ENCODE results near the gene PROZ. TPM values are rescaled to one million over a fixed set of nuclear protein-coding genes. Genes with fewer than 3 reads are reported as not detected.

Gene PROZ
- total and polyA plus RNA-seq, 2 of the 13 experiments (the other 11 are each of a cell fraction or from before 2014, with no cell fraction given), result 5.6 to 22.5 TPM

GRCh38 chr13:113122550-113123225, 35.8 kb upstream of the PROZ start, which contains the start of gene F10 (continued):
- TF ChIP-seq ZNF292 (CRISPR knock-in tag; IDR thresholded peaks at IDR 0.05; ENCODE audit: borderline replicate concordance, low read depth) (peak; percentile 77), TCF7L2 (IDR thresholded peaks at IDR 0.05; ENCODE audit: low read depth, low read length) (no peak), MYPOP (CRISPR knock-in tag; IDR thresholded peaks at IDR 0.05) (peak; percentile 31; the same call in 1 of the 2 replicates), ZNF574 (CRISPR knock-in tag; IDR thresholded peaks at IDR 0.05) (peak; percentile 91), XBP1 (CRISPR knock-in tag; IDR thresholded peaks at IDR 0.05) (no peak), ELK4 (CRISPR knock-in tag; IDR thresholded peaks at IDR 0.05; ENCODE audit: borderline replicate concordance) (no peak), TOPORS (CRISPR knock-in tag; IDR thresholded peaks at IDR 0.05) (peak; percentile 89; the same call in 1 of the 2 replicates), ZNF10 (CRISPR knock-in tag; IDR thresholded peaks at IDR 0.05; ENCODE audit: borderline replicate concordance, low read depth) (no peak), HMGXB3 (CRISPR knock-in tag; IDR thresholded peaks at IDR 0.05; ENCODE audit: borderline replicate concordance) (no peak), TRIM22 (IDR thresholded peaks at IDR 0.05) (no peak), KDM2A (CRISPR knock-in tag; IDR thresholded peaks at IDR 0.05; ENCODE audit: borderline replicate concordance, low read depth) (peak; percentile 75), ZKSCAN8 (CRISPR knock-in tag; IDR thresholded peaks at IDR 0.05; ENCODE audit: borderline replicate concordance) (peak; percentile 78; the same call in 1 of the 2 replicates), ISL2 (CRISPR knock-in tag; IDR thresholded peaks at IDR 0.05) (peak; percentile 81), ZNF17 (CRISPR knock-in tag; IDR thresholded peaks at IDR 0.05) (no peak), CENPBD1 (CRISPR knock-in tag; IDR thresholded peaks at IDR 0.05; ENCODE audit: borderline replicate concordance, low read depth) (no peak; the same call in 1 of the 2 replicates), ZNF414 (CRISPR knock-in tag; IDR thresholded peaks at IDR 0.05) (no peak)

All from HepG2 (cell line).